A549 treated with CORT108297 at 1 μM for 4 hours (cell line): ENCODE measurements around the gene POLR1D. TPM values are rescaled to one million over a fixed set of nuclear protein-coding genes. Genes with fewer than 3 reads are reported as not detected.

ENCODE experiments used
- total RNA-seq: library from RNA; stranded (reverse); fragments of 200-300 nt; extraction: Qiagen RNA extraction; gene quantifications from 5 replicates; pipeline ENCODE4 v1.2.3, GENCODE V29; 2022

Gene POLR1D, protein sequence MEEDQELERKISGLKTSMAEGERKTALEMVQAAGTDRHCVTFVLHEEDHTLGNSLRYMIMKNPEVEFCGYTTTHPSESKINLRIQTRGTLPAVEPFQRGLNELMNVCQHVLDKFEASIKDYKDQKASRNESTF
- 151 to 167 TPM (median 153 TPM) in 5 replicates for total RNA-seq

DNA sequence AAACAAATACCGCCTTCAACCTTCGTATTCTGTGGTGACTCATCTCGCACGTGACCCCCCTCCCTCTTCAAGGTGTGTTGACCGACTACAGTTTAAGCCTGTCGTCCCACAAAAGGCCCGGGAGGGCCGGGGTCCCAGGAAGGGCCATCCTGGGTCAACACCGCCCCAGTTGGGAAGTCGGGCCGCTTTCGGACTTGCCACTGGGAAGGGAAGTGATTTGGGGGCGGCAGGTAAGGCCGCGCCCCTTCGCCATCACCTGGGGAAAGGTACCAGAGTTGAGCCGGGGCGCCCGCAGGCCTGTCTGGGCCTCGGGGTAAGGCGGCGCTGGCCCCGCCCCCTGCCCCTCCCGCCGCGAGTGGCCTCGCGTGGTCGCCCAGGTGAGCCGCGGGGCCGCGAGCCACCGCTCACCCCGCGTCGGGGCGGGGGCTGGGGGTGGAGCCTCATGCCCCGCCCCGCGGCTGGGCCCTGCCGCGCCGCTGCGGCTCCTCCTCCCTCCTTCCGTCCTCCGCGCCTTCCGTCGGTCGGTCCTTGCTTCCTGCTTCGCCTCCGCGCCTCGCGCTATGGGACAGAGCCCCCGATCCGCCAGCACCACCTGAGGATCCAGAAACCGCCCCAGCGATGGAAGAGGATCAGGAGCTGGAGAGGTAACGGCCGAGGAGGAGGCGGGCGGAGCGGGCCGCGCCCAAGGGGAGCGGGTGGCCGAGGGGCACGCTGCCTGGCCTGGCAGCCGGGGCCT is at the start of gene POLR1D:
Gene POLR1D (plus strand): TSS at position 527 of the 736 bp plus-strand sequence. CDS start 92 bp downstream, at position 619.

DNA sequence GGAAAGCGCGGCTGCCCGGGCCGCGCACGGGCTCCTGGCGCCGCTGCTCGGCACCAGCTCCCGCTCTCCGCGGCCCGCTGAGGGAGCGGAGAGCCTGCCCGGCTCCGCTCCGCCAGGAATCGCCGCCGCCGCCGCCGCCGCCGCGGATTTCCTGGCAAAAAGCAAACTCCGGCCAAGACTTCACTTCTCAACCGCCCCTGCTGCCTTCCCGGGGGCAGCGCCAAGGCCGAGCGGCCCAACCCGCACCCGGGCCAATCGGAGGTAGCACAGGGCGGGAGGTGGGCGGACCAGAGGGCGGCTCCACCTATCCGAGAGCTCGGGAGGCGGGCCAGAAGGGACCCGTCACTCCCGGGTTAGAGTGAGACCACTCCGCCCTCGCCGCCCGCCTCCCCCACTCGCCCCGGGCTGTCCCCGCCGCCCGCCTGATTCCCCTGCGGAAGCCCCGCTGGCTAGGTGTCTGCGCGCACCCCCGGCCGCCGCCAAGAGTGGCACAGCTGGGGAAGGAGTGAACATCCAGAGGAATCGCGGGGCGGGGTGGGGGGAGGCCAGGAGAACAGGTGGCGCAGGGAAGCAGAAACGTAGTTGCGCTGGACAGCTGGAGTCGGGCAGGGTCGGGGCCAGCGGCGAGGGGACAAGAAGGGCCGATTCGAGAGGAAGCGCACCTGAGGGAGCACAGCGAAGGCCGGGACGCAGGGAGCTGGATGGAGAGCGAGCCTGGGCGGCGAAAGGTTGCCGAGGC is 1.1 kb upstream of the POLR1D start, which contains the start of gene LNX2:
Gene LNX2 (minus strand): TSS at position 153 of the 739 bp plus-strand sequence. CDS start 38,826 bp downstream, outside the sequence.

Other genes starting within 250 kb of the POLR1D start
- gene GTF3A, start 197.3 kb upstream of the POLR1D start, total RNA-seq: 94.8 to 100 TPM (median 98.4 TPM) in 5 replicates
- gene MTIF3, start 171.3 kb upstream of the POLR1D start, total RNA-seq: 21.1 to 23.7 TPM (median 22.5 TPM) in 5 replicates
- 2.7 to 3.5 TPM (median 3.4 TPM) in 5 replicates for gene LNX2, start 1.4 kb upstream of the POLR1D start, total RNA-seq
- not detected in 5 replicates for gene GSX1, start 170.6 kb downstream of the POLR1D start, total RNA-seq